GM19238 (cell line): Measurements from ENCODE around the gene HES4.
"Not testable (repeated sequence)": the region's sequence is repeated elsewhere in the genome, so short reads cannot be mapped to it uniquely, and the experiment has no call there.

ENCODE experiments used
- DNase-seq: peaks from one replicate; pipeline ENCODE4 v3.0.0; 2011; ENCODE audit warnings: low spot score; ENCODE audit not compliant: insufficient read length

Gene HES4

DNA sequence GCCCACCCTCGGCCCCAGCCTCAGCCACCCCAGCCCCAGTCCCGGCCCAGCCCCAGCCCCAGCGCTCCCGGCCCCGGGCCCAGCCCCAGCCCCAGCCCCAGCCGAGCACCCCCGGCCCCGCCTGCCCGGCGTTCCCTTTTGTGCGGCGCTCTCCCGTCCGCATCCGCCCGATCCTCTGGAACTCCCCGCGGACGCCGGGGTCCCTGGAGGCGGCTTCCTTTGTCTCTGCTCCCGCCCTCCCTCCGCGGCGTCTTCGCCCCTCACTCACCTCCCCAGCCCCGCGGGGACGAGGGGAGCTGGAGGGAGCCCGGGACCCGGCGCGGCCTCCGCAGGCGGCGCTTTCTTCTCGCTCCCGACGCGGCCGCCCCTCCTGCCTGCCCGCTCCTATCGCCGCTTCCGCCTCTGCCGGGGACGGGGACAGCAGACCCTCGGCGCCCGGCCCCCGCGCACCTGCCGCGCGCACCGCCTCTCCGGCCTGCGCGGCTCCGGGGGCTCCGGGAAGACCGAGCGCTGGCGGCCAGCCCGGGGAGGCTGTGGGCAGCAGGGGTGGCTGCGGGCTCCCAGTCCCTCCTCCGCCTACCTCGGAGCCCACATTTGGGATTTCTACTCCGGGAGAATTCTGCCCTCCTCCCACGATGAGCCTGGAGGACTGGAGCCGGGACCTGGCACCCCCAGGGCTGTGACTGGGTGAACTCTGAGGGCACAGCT, 34.0 kb upstream of the HES4 start:
- no peak for DNase-seq

DNA sequence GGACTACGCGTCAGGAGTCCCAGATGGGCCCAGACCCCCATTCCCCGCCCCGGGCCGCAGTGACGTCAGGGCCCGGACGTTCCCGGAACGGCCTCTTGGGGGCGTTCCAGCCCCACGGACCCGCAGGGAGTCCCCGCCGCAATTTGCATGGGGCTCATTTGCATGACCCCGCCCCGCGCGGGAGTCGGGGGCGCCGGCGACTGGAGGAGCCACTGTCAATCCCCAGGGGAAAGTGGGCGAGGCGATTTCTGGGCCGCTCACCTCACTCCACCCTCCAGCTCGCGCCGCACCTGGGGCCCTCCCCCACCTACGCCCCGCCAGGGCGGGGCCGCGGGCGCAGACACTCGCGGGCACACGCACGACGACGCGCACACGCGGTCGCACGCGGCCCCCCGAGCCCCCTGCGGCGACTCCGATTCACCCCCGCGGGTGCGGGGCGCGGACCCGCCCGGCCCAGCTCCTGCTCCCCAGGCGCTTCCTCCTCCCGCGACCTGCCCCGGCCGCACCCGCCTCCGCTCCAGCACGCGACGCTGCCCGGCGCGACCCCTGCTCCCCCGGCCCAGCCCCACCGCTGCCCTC, 33.2 kb upstream of the HES4 start:
- peak; percentile 99 for DNase-seq

DNA sequence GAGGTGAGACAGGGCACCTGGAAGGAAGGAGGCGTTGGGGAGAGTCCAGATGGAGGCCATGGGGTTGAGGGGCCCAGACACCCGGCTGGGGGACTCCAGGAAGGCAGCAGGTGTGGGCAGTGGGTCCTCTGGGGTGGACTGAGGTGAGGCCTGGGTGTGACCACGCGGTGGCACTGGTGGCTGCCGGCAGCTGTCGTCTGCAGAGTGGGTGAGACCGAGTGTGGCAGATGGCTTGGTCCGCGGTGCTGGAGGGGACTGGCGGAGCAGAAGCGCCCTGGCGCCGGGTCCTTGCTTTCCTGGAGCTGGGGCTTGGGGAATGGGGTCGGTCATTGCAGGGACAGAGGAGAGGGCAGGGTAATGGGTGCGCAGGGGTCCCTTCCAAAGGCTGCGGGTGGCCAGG, 32.5 kb upstream of the HES4 start:
- no peak for DNase-seq

DNA sequence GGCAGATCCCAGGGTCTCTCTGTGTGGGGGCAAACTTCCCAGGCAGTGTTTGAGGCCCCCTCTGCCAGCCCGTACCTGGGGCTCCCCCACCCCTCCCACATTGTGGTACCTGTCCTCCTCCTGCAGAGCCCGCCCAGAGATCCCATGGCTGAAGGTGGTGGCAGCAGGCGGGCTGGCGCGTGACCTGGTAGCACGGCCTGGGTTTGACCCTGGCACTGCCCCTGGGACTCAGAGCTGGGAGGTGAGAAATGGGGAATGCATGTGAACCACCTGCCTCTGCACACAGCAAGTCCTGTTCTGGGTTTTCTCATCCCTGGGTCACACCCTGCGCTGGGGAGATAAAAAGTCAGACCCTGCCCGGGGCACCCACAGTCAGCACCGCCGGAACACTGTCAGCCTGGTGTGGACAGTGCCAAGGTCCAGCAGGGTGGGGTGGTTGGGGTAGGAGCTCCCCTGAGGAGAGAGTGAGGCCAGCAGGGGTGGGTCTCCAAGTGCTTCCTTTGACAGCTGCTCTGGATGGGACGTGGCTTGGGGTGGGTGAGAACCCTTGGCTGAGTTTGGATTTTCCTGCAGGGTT, 31.9 kb upstream of the HES4 start:
- no peak for DNase-seq

DNA sequence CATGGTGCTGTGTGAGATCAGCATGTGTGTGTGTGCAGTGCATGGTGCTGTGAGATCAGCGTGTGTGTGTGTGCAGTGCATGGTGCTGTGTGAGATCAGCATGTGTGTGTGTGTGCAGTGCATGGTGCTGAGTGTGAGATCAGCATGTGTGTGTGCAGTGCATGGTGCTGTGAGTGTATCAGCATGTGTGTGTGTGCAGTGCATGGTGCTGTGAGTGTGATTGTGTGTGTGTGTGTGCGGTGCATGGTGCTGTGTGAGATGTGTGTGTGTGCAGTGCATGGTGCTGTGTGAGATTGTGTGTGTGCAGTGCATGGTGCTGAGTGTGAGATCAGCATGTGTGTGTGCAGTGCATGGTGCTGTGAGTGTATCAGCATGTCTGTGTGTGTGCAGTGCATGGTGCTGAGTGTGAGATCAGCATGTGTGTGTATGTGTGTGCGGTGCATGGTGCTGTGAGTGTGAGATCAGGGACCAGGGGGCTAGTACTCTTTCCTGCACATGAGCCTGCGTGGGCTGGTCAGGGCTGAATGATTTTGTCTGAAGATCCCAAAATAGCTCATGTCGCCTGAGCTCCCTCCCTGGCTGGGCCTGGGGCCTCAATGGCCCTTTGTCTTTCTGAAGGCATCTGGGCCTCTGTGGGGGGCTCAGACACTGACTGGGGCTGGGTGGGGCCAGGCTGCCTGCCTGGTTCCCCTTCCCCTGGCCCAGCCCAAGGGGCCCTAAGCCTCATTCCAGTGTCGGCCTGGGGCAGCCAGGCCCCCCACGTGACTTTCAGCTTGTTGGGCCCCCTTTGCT, 31.2 kb upstream of the HES4 start:
- not testable (repeated sequence) for DNase-seq

DNA sequence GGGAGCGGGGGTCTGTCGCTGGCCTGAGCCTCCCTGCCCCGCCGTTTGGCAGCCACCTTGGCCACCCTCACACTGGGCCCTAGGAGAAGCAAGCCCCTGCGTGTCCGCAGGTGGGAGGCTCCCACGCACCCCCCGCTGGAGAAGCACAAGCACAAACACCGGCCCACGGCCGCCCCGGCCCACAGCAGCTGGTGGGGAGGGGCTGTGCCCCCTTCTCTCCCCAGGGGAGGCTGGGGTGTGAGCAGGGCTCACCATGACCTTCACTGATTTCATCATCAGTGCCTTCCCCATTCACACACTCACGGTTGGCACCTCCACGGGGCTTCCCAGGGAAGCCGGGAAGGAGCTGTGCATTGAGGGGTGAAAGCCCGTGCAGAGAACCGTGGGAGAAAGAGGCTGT, 27.9 kb upstream of the HES4 start:
- no peak for DNase-seq

DNA sequence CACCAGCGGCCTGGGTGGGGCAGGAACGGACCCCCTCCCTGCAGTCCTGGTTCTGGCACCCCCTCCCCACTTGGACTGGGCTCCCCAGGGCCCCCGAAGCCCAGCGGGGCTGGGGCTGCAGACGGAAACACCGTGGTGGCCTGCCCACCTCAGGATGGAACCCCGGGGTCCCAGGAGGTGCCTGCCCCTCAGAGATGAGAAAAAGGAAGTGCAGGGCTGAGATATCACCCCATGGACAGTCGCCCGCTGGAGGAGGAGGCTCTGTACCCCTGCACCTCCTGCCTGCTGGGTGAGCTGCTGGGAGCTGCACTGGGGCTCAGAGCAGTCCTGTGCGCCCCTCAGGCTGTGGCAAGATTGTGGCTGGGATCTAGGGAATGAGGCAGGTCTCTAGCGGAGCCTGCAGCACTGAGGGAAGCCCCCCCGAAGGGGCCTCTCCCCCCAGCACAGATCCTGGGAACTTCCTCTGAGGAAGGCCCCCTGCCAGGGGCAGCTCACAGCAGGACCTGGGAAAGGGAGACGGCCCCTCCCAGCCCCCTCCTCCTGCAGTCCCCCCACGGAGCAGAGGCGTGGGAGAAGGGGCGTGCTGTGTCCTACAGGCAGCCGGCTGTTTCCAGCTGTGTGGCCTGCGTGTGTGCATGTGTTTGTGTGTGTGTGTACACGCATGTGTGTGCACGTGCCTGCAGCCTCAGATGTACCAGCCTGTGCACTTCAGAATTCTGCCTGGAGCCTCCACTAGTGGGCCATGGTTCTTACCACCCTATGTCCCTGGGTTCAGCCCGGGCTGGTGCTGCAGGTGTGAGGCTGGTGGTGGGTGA, 26.9 kb upstream of the HES4 start:
- DNase-seq: no peak

DNA sequence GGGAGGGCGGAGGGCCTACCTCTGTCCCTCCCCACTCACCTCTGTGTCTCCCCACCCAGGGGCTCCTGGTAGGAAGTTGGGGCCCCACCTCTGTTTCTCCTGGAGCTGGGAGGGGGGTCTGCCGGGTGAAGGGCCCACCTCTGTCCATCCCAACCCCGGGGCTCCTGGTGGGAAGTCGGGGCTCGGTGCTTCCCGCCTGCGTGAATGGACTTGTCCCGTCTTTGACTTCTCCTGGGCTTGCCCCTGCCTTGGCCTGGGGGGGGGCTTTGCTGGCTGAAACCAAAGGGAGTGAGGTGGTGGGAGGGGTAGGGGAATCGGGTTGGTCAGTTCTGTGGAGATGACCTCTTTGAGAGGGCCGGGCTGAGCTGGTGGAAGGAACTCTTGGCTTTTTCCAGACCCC, 25.8 kb upstream of the HES4 start:
- DNase-seq: no peak

DNA sequence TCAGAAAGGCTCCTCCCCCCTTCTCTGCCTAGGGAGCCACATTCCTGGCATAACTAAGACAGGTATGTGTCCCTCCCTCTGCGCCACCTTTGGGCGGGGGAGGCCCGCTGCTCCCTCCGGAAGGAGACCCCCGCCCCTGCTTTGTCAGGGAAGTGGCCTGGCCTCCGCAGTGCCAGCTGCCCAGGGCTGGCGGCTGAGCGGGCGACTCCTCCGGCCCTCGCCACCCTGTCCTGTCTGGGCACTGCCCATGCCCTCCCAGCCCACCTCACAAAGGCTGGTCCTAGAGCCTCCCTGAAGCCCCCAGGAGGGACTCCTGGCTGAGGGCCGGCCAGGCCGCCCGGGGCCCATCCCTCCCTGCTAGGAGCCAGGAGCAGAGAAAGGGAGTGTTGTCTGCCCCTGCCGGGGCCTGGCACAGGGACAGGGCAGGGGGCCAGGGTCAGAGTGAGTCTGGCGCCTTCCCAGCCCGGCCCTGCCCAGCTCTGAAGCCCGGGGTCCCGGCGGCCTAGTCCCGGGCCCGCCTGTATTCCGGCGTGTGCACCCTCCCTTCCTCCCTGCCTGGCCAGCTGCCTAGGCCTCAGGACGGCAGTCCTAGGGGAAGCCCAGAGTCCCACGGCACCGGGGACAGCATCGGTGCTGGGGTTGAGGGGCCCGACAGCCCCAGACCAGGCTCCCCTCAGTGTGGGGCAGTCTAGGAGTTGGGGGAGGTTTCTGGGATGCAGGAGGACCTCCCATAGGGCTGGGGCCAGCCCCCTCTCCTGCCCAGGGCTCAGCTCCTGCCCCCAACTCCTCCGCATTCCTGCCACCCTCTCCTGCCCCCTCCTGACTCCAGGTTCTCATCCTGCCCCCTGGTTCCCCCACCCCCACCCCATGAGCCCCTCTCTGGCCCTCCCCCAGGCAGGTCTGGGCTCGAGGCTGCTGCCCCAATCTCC, 25.1 kb upstream of the HES4 start:
- no peak for DNase-seq

DNA sequence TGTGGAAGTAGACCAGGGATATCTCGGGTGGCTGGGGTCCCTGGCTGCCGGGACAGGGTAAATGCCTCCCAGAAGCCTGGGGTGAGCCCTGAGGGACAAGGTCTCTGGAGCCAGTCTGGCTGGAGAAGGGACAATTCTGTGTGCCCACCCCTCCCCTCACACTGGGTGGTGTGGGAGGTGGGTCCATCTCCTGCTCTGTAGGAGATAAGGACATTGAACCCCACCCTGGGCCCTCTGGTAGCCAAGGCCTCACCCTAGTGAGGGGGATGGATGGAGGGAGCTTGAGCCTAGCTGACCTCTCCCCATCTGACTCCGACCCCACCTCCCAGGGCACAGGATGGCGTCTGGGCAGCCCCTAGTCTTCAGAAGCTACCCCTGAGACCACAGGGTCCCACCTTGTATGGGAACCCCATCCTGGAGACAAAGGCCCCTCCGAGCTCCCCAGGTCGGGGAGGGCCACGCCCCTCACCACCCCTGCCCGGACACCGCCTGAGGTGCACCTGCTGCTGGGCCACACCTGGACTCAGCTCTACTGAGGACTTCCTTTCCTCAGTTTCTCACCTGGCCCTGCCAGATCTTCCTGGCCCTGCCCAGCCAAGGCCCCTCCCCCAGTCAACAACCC, 24.4 kb upstream of the HES4 start:
- no peak for DNase-seq

DNA sequence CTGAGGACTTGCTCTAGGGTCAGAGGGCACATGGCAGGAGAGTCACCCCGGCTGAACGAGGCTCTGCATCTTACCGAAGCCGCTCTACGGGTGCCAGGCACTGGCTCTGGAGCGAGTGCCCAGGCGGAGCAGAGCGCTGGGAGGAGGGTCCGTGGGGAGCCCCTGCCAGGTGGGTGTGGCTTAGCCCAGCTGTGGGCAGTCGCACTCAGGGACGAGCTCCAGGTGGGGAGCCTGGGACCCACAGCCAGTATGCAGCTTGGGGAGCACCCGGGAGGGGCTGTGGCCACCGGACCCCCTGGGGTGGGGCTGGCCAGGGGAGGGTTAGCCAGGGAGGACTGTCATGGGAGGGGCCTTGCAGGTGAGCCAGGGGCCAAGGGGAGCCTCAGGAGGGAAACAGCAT, 23.8 kb upstream of the HES4 start:
- DNase-seq: no peak

DNA sequence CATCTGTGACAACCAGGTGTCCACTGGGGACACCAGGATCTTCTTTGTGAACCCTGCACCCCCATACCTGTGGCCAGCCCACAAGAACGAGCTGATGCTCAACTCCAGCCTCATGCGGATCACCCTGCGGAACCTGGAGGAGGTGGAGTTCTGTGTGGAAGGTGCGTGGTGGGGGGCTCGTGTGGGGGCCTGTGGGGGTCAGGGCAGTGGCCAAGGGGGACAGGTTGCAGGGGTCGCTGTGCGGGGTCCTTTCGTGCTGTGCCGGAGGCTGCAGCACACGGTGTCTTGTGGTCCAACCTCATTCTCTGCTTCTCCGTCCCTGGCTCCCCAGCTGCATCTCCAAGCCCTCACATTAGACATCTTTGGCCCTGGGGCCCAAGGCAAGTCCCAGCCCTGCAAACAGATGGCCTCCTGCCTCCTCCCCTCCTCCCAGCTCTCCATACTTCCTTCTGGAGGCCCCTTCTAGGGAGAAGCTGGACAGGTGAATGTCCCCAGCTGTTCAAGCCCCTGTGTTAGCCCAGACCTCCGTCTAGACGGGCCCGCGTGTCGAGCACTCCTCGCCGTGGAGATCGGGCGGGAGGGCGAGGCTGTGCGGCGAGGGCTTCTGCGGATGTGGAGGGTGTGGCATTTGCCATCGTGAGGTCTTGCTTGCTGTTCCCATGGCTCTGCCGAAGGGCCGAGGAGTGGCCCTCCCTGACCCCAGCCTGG, 22.6 kb upstream of the HES4 start:
- DNase-seq: no peak

DNA sequence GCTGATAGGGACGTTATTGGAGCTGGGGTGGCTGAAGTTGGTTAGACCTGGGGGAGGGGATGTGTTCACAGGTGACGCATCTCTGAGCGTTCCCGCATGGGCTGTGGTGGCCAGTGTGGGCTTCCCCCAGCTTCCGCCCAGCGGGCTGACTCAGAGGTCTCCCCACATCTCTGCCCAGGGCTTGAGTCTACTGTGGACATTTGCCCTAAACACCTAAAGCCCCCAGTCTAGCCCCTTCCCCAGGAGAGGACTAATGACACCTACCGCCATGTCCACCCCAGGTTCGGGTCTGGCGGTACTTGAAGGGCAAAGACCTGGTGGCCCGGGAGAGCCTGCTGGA, 22.0 kb upstream of the HES4 start:
- no peak for DNase-seq

DNA sequence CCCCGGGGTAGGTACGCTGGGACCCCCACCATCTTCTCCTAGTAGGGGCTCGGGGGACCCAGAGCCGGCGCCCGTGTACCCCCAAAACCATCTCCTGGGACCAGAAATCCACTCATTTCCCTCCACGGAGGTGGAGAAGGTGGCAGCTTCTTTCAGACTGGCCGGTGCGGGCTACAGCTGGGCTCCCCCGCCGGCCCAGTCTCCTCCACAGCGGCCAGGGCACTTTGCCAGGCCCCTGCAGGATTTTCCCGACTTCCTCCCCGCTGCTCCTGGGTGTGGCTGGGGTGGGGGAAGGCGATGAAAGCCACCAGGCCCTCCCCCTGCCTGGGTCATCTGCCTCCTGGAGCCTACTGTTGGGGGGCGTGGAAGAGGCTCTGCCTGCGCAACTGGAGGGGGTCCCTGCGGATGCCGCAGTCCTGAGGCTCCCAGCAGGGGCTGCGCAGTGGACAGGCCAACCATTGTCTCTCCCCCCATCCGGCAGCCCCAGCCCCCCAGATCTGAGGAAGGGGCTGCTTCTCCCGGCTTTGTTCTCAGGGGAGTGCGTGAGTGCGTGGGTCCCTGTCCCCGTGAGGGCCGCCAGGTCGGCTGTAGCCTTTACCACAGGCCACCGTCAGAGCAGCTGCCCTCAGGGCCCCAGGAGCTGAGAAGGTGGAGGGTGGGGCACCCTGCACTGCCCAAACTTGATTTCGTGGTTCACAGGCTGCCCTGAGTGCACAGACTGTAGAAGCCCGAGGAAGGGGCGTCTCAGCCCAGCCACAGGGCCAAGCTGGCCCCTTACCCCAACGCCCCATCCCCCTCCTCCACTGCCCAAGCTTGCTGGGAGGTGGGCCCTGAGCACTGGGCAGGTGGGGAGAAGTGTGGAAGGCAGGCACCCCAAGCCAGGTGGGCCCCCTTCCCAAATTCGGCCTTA, 21.4 kb upstream of the HES4 start:
- no peak for DNase-seq

DNA sequence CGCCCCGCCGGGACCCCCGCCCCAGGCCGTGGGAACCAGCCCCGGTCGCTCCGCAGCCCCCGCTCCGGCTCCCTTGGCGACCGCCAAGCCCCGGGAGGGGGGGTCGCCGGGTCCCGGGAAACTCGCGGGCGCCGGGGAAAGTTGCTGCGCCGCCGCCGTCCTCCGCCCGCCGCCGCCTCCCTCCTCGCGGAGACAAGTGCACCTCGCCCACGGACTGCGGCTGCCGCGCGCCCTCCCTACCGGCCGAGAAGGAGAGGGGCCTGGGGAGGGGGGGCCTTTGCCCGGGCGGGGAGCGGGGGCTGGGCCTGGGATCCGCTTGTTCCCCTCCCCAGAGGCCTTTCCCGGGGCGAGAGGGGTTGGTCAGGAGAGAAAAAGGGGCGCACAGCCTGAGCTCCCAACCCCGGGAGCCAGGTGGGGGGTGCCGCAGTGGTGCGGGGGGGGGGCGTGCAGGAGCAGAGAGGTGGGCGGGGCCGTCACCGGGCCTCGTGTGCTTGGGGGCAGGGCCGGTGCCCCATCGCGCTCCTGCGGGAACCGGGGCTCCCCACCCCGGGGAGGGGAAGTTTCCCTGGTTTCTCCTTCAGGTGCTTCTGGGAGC, 20.6 kb upstream of the HES4 start:
- peak; percentile 74 for DNase-seq

DNA sequence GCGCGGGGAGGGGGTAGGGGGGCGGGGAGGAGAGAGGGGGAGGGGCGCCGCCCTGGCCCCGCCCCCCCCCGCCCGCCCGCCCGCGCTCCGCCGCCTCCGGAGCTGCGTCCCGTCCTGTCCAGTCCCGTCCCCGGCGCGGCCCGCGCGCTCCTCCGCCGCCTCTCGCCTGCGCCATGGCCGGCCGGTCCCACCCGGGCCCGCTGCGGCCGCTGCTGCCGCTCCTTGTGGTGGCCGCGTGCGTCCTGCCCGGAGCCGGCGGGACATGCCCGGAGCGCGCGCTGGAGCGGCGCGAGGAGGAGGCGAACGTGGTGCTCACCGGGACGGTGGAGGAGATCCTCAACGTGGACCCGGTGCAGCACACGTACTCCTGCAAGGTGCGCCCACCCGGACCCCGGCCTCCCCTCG, 20.1 kb upstream of the HES4 start, which contains the start of gene AGRN:
Gene AGRN (plus strand): TSS at position 121 of the 405 bp plus-strand sequence. CDS start 53 bp downstream, at position 174.
- peak; percentile 82 for DNase-seq

DNA sequence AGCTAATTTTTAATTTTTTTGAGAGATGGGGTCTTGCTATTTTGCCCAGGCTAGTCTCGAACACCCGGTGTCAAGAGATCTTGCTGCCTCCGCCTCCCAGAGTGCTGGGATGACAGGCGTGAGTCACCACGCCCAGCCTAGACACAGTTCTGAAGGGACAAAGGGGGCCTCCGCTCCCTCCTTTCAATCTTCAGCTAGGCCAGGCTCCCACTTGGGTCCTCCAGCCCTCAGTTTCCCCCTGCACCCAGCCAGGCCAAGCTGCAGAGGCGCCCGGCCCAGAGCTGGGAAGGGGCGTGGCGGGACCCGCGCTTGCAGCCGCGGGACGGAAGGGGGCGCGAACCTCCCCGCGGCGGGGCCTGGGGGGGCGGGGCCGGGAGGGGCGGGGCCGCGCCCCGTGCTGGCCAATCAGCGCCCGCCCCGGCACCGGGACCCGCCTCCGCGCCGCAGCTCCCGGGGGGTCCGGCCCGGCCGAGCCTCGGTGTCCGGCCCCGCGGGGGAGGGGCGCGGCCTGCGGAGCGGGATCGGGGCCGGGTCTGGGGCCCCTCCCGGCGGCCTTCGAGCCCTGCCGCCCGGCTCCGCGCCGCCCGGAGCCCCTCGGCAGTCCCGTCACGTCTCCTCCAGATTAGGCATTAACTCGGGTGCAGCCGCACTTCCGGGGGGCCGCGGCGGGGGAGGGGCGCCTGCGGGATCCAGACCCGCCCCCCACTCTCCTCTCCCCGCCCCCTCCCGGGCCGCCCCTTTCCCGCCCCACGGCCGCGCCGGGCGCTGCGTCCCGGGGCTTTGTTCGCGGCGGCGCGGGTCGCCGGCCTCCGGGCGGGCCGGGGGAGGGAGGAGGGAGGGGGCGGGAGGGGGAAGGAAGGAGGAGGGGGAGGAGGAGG, 19.5 kb upstream of the HES4 start:
- peak; percentile 96 for DNase-seq
